Measurements from ENCODE around the gene SKAP2. TPM values are rescaled to one million over a fixed set of nuclear protein-coding genes. Genes with fewer than 3 reads are reported as not detected.

The SKAP2 gene
- polyA plus RNA-seq, 3 donors, result 19.2 to 204 (median 158) TPM

DNA sequence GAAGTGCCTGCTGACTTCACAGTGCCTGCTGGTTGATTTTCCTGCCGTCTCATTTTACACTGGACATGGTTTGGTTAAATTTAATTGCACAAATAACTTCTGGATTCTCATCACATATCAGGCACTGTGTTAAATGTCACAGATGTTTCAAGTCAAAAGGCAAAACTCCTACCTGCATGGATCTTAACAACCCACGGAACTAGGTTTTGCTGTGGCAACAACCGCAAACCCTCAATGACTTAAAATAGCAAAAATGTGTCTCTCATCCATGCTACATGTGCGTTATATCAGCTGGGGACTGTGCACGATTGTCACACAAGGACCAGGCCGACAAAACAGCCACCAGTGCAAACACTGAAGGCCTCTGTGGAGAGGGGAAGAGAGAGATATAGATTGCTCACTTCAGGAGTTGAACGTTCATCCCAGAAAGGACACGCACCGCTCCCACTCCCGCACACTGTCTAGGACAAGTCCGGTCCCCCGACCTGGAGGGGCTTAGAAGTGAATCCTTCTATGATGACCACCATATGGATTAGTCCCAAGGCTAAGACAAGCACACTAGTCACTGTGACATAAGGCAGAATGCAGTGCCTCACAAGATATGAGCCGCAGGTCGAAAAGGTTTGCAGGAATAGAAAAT is 233.3 kb downstream of the SKAP2 start:
- no peak overlapping the region for H3K27ac Mint-ChIP-seq
- intact Hi-C loops (cut with micrococcal nuclease), result no loop called here
- no peak for DNase-seq

DNA sequence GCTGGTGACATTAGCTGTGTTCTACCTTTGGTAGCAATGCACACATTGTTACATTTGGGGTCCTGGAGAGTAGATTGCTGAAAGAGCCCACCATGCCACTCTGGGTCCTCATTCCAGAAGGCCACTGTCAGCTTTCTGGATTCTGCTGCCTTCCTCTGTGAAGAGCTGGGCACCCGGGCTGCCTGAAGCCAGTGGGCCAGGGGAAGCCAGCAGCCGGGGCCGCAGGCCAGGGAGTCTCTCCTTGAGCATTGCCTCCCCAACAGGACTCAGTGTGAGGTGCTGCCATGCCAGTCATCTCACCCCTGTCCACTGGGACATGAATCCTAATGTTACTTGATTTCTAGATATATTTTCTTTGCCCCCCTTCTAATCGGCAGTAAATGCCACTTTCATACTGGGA is 234.0 kb downstream of the SKAP2 start:
- H3K4me3 ChIP-seq (replicated peaks in 1 of 3; ENCODE audit: low read depth in 2 of 3, low read length in 3 of 3), result no peak overlapping the region
- H3K4me1 ChIP-seq (ENCODE audit: control insufficient read depth in 1 of 2, insufficient read depth in 2 of 2, low read length in 2 of 2), result no peaks in the 10 kb centered on the region
- H4K20me1 ChIP-seq (ENCODE audit: insufficient read depth, low read length), result no peaks in the 10 kb centered on the region
- 100% methylated on average over 1 of the region's 4 CpGs for WGBS (ENCODE audit: insufficient coverage)
- Mint-ChIP-seq H3K36me3 (no peaks in the 10 kb centered on the region), H3K4me3 (no peak overlapping the region), H3K4me1 (no peaks in the 10 kb centered on the region), H3K27ac (no peak overlapping the region), H3K27me3 (ENCODE audit: low read depth in 3 of 3) (peaks cover 0 to 2% (median 0%) of the 10 kb centered on the region in 3 donors), H3K9me3 (peaks cover 0 to 3% (median 0%) of the 10 kb centered on the region in 7 donors)
- intact Hi-C loops (cut with micrococcal nuclease), result no loop called here
- H3K27ac ChIP-seq (ENCODE audit: low read depth in 1 of 2, low read length in 2 of 2), result no peak overlapping the region
- no peak for DNase-seq
- H3K79me2 ChIP-seq (ENCODE audit: insufficient read depth, low read length), result no peaks in the 10 kb centered on the region
- no peaks in the 10 kb centered on the region for H3K9me3 ChIP-seq (replicated peaks in 1 of 2; ENCODE audit: control insufficient read depth in 1 of 2, insufficient read depth in 1 of 2, low read length in 2 of 2)
- TF ChIP-seq, protein P1, sequence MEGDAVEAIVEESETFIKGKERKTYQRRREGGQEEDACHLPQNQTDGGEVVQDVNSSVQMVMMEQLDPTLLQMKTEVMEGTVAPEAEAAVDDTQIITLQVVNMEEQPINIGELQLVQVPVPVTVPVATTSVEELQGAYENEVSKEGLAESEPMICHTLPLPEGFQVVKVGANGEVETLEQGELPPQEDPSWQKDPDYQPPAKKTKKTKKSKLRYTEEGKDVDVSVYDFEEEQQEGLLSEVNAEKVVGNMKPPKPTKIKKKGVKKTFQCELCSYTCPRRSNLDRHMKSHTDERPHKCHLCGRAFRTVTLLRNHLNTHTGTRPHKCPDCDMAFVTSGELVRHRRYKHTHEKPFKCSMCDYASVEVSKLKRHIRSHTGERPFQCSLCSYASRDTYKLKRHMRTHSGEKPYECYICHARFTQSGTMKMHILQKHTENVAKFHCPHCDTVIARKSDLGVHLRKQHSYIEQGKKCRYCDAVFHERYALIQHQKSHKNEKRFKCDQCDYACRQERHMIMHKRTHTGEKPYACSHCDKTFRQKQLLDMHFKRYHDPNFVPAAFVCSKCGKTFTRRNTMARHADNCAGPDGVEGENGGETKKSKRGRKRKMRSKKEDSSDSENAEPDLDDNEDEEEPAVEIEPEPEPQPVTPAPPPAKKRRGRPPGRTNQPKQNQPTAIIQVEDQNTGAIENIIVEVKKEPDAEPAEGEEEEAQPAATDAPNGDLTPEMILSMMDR (IDR thresholded peaks at IDR 0.05), result no peak
- no peak overlapping the region for H3K4me2 ChIP-seq (replicated peaks; ENCODE audit: extremely low read depth, low read length, poor library complexity, severe bottlenecking)
- H3K36me3 ChIP-seq (replicated peaks in 1 of 2; ENCODE audit: control insufficient read depth in 1 of 2, insufficient read depth in 2 of 2, low read length in 2 of 2), result no peaks in the 10 kb centered on the region
- no peak overlapping the region for H2AFZ ChIP-seq (ENCODE audit: insufficient read depth, low read depth, low read length, poor library complexity, severe bottlenecking)
- H3K9ac ChIP-seq (ENCODE audit: insufficient read depth, low read length, poor library complexity, severe bottlenecking), result no peak overlapping the region
- H3K27me3 ChIP-seq (ENCODE audit: control insufficient read depth in 2 of 2, insufficient read depth in 2 of 2, low read length in 2 of 2), result no peaks in the 10 kb centered on the region

More for the DNA sequence above, 233.3 kb downstream of the SKAP2 start:
- TF ChIP-seq, protein P1 (IDR thresholded peaks at IDR 0.05), result no peak
- Histone ChIP-seq H3K27me3 (ENCODE audit: control insufficient read depth in 2 of 2, insufficient read depth in 2 of 2, low read length in 2 of 2) (no peaks in the 10 kb centered on the region), H2AFZ (ENCODE audit: insufficient read depth, low read depth, low read length, poor library complexity, severe bottlenecking) (no peak overlapping the region), H3K79me2 (ENCODE audit: insufficient read depth, low read length) (no peaks in the 10 kb centered on the region), H3K4me3 (replicated peaks in 1 of 3; ENCODE audit: low read depth in 2 of 3, low read length in 3 of 3) (no peak overlapping the region), H3K4me2 (replicated peaks; ENCODE audit: extremely low read depth, low read length, poor library complexity, severe bottlenecking) (no peak overlapping the region), H3K9ac (ENCODE audit: insufficient read depth, low read length, poor library complexity, severe bottlenecking) (no peak overlapping the region), H4K20me1 (ENCODE audit: insufficient read depth, low read length) (no peaks in the 10 kb centered on the region), H3K27ac (ENCODE audit: low read depth in 1 of 2, low read length in 2 of 2) (no peak overlapping the region), H3K9me3 (replicated peaks in 1 of 2; ENCODE audit: control insufficient read depth in 1 of 2, insufficient read depth in 1 of 2, low read length in 2 of 2) (no peaks in the 10 kb centered on the region), H3K4me1 (ENCODE audit: control insufficient read depth in 1 of 2, insufficient read depth in 2 of 2, low read length in 2 of 2) (no peaks in the 10 kb centered on the region), H3K36me3 (replicated peaks in 1 of 2; ENCODE audit: control insufficient read depth in 1 of 2, insufficient read depth in 2 of 2, low read length in 2 of 2) (no peaks in the 10 kb centered on the region)
- Mint-ChIP-seq H3K4me1 (no peaks in the 10 kb centered on the region), H3K27me3 (ENCODE audit: low read depth in 3 of 3) (peaks cover 0 to 2% (median 0%) of the 10 kb centered on the region in 3 donors), H3K36me3 (no peaks in the 10 kb centered on the region), H3K9me3 (peaks cover 0 to 3% (median 0%) of the 10 kb centered on the region in 7 donors), H3K4me3 (no peak overlapping the region)
- WGBS (ENCODE audit: insufficient coverage), result 96% methylated on average over 12 of the region's 14 CpGs

All from CD14-positive monocyte (primary cell).